Breast epithelium (tissue), 3 donors: ENCODE data around the gene SLX1A.
"Not testable (repeated sequence)": the region's sequence is repeated elsewhere in the genome, so short reads cannot be mapped to it uniquely, and the experiment has no call there.

Experiments
- POLR2A ChIP-seq: fragments of 450-650 bp; IDR thresholded peaks from one replicate; pipeline ENCODE4 v1.6.1; 2016; ENCODE audit warnings: antibody characterized with exemption, mild to moderate bottlenecking, moderate library complexity
- POLR2AphosphoS5 ChIP-seq, 3 donors: sonication (generic); formaldehyde crosslinking; IDR thresholded peaks; one replicate each; pipeline ENCODE4 v1.6.1; 2017; ENCODE audit warnings: antibody characterized with exemption in 3 of 3
- TF ChIP-seq, protein P1 (sequence below), 3 donors: fragments of 450-650 bp; IDR thresholded peaks; one replicate each; pipeline ENCODE4 v1.5.1; 2016 to 2017; ENCODE audit warnings: antibody characterized with exemption in 3 of 3, mild to moderate bottlenecking in 3 of 3, moderate library complexity in 3 of 3

DNA sequence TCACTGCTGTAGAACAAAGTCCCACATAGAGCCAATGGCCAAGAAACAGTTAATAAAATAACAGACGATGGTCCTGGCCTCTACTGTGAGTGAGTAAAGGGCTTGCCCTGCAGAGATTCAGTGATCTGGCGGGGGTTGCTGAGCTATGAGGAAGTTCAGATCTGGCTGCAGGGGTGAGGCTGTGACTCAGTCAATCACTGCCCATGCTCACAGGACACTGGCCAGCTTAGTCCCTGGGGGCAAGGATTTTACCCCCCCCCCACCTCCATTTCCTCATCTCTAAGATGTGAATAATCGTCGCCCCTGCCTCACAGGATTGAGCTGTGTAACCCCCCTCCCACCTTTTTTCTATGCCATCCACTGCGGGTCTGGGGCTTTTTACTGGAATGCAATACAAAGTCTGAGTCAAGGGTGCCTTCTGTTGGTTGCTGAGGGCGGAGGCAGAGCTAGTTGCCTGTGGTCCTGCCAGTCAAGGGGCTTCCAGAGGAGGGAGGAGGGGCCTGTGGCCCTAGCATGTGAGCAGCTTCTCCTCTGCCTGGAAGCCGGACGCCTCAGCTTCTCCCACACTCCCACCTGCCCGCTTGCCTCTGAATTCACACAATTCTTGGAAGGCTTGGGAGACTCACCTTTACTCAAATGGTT, 13.5 kb downstream of the SLX1A start:
- TF ChIP-seq, protein P1, sequence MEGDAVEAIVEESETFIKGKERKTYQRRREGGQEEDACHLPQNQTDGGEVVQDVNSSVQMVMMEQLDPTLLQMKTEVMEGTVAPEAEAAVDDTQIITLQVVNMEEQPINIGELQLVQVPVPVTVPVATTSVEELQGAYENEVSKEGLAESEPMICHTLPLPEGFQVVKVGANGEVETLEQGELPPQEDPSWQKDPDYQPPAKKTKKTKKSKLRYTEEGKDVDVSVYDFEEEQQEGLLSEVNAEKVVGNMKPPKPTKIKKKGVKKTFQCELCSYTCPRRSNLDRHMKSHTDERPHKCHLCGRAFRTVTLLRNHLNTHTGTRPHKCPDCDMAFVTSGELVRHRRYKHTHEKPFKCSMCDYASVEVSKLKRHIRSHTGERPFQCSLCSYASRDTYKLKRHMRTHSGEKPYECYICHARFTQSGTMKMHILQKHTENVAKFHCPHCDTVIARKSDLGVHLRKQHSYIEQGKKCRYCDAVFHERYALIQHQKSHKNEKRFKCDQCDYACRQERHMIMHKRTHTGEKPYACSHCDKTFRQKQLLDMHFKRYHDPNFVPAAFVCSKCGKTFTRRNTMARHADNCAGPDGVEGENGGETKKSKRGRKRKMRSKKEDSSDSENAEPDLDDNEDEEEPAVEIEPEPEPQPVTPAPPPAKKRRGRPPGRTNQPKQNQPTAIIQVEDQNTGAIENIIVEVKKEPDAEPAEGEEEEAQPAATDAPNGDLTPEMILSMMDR (IDR thresholded peaks at IDR 0.05), result not testable (repeated sequence)
- TF ChIP-seq POLR2AphosphoS5 (IDR thresholded peaks at IDR 0.05); POLR2A: not testable (repeated sequence)
